HCT116 (cell line): ENCODE data around the gene IL5. TPM values are rescaled to one million over a fixed set of nuclear protein-coding genes. Genes with fewer than 3 reads are reported as not detected.
A peak's percentile ranks its signal among the peaks of the same experiment; 100 is the strongest.

ENCODE experiments used
- ATAC-seq: fragments of 200-7000 bp; cut with Tn5 transposase; 2 replicates; pipeline ENCODE4 v1.9.1; 2020; ENCODE audit warnings: mild to moderate bottlenecking, moderate library complexity
- BruUV-seq: library from RNA; stranded (reverse); fragments of 400-500 nt; replicated peaks from 2 replicates; lab custom pipeline; 2021; lab: Mats Ljungman, UMichigan
- CTCF ChIA-PET: fragments of 300-600 bp; sonication (Branson Sonifier 250); formaldehyde crosslinking; loops from one replicate; lab custom pipeline; 2021; ENCODE audit warnings: antibody characterized with exemption; lab: Charles Lee
- POLR2A ChIA-PET: fragments of 300-600, 350-600 bp; sonication (Branson Sonifier 250); formaldehyde crosslinking; loops from one replicate; lab custom pipeline; 2021; ENCODE audit warnings: antibody characterized with exemption; lab: Charles Lee
- RAD21 ChIA-PET, 2 experiments: fragments of 300-600 bp; sonication (Branson Sonifier 250); formaldehyde crosslinking; loops; one replicate each; lab custom pipeline; 2023; ENCODE audit warnings: low total read pairs in 2 of 2; ENCODE audit not compliant: uncharacterized antibody in 2 of 2, unreplicated experiment in 2 of 2, low non-redundant PET in 1 of 2; lab: Charles Lee
- DNase-seq: peaks from one replicate; pipeline ENCODE4 v3.0.0-alpha.2; 2010; ENCODE audit warnings: low read depth, low spot score
- H2AFZ ChIP-seq: fragments of 200-600 bp; shearing (Covaris generic), sonication (generic); 2 replicates; pipeline ENCODE4 v1.6.1; 2017; ENCODE audit warnings: low read depth, mixed run types, mixed read lengths, antibody characterized with exemption, low read length; ENCODE audit not compliant: poor library complexity, severe bottlenecking
- H3K27ac ChIP-seq: 2 replicates; pipeline ENCODE4 v1.5.1; 2012; ENCODE audit warnings: low read depth, low read length
- H3K27me3 ChIP-seq: fragments of 200-600 bp; sonication (generic); 2 replicates; pipeline ENCODE4 v1.6.1; 2016; ENCODE audit warnings: mixed run types, low read length, mixed read lengths; ENCODE audit not compliant: insufficient read depth
- H3K36me3 ChIP-seq, 2 experiments: fragments of 200-500 bp in 1 of 2; fragments of 200-600 bp in 1 of 2; sonication (Bioruptor generic) in 1 of 2; sonication (generic) in 1 of 2; 2 replicates each; pipeline versions ENCODE4 v1.5.1 to v1.6.1; 2014 to 2016; ENCODE audit warnings: low read length in 2 of 2, inconsistent platforms in 1 of 2, mixed read lengths in 1 of 2, mixed run types in 1 of 2; ENCODE audit not compliant: insufficient read depth in 2 of 2, control insufficient read depth in 1 of 2
- H3K4me1 ChIP-seq, 2 experiments: fragments of 200-600 bp in 1 of 2; sonication (generic) in 1 of 2; 2 replicates each; pipeline versions ENCODE4 v1.5.1 to v1.6.1; 2012 to 2017; ENCODE audit warnings: low read length in 2 of 2, inconsistent platforms in 1 of 2, mild to moderate bottlenecking in 1 of 2, mixed read lengths in 1 of 2, mixed run types in 1 of 2, moderate library complexity in 1 of 2; ENCODE audit not compliant: insufficient read depth in 2 of 2, control insufficient read depth in 1 of 2
- H3K4me2 ChIP-seq: fragments of 200-600 bp; sonication (generic); 2 replicates; pipeline ENCODE4 v1.6.1; 2017; ENCODE audit warnings: mixed run types, low read length, mixed read lengths
- H3K4me3 ChIP-seq, 2 experiments: fragments of 200-600 bp in 1 of 2; sonication (generic) in 1 of 2; replicated peaks in 1 of 2; 2 replicates each; pipeline ENCODE4 v1.5.1; 2011 to 2016; ENCODE audit warnings: low read length in 2 of 2, control low read depth in 1 of 2, low read depth in 1 of 2, mild to moderate bottlenecking in 1 of 2, mixed read lengths in 1 of 2, mixed run types in 1 of 2
- H3K79me2 ChIP-seq: fragments of 200-600 bp; sonication (generic); 2 replicates; pipeline ENCODE4 v1.6.1; 2017; ENCODE audit warnings: mild to moderate bottlenecking, mixed run types, low read length, moderate library complexity, mixed read lengths; ENCODE audit not compliant: insufficient read depth
- H3K9ac ChIP-seq: fragments of 200-600 bp; sonication (generic); 2 replicates; pipeline ENCODE4 v1.6.1; 2016; ENCODE audit warnings: low read length, mixed read lengths
- H3K9me2 ChIP-seq: fragments of 200-600 bp; sonication (generic), shearing (Covaris generic); 2 replicates; pipeline ENCODE4 v1.6.1; 2017; ENCODE audit warnings: mixed run types, mild to moderate bottlenecking, moderate library complexity; ENCODE audit not compliant: insufficient read depth
- H3K9me3 ChIP-seq, 2 experiments: fragments of 200-500 bp in 1 of 2; fragments of 200-600 bp in 1 of 2; sonication (Bioruptor generic) in 1 of 2; sonication (generic) in 1 of 2; 2 replicates each; pipeline ENCODE4 v1.6.1; 2014 to 2017; ENCODE audit warnings: low read length in 2 of 2, mixed read lengths in 2 of 2, inconsistent platforms in 1 of 2, low read depth in 1 of 2, mild to moderate bottlenecking in 1 of 2, mixed run types in 1 of 2, moderate library complexity in 1 of 2; ENCODE audit not compliant: control insufficient read depth in 1 of 2, insufficient read depth in 1 of 2
- H4K20me1 ChIP-seq: fragments of 200-600 bp; sonication (generic), shearing (Covaris generic); 2 replicates; pipeline ENCODE4 v1.6.1; 2017; ENCODE audit warnings: mixed run types, mild to moderate bottlenecking, moderate library complexity; ENCODE audit not compliant: insufficient read depth
- ELF1 ChIP-seq: IDR thresholded peaks from 2 replicates; pipeline ENCODE4 v1.6.1; 2012; ENCODE audit warnings: low read depth, borderline replicate concordance
- POLR2AphosphoS5 ChIP-seq: IDR thresholded peaks from 2 replicates; pipeline ENCODE4 v1.6.1; 2011; ENCODE audit warnings: mild to moderate bottlenecking, low read depth, low read length, moderate library complexity
- SIN3A ChIP-seq: IDR thresholded peaks from 2 replicates; pipeline ENCODE4 v1.6.1; 2012; ENCODE audit warnings: low read depth
- ZFX ChIP-seq: fragments of 450-650 bp; IDR thresholded peaks from 2 replicates; pipeline ENCODE4 v1.6.1; 2017
- intact Hi-C: fragments of 100-400 bp; cut with micrococcal nuclease; formaldehyde crosslinking; loops from 2 replicates; pipeline ENCODE4 v1.10.0; 2022
- total RNA-seq: library from RNA; stranded (reverse); gene quantifications from one replicate; pipeline ENCODE4 v1.2.1, GENCODE V29; 2021; ENCODE audit not compliant: unreplicated experiment
- TF ChIP-seq, protein P1 (sequence below): IDR thresholded peaks from 2 replicates; pipeline ENCODE4 v1.6.1; 2011; ENCODE audit warnings: mild to moderate bottlenecking, low read length, moderate library complexity; ENCODE audit not compliant: insufficient replicate concordance; ENCODE audit errors: extremely low read depth

The IL5 gene
- total RNA-seq, 1 experiment from 2014 or later = not detected

DNA sequence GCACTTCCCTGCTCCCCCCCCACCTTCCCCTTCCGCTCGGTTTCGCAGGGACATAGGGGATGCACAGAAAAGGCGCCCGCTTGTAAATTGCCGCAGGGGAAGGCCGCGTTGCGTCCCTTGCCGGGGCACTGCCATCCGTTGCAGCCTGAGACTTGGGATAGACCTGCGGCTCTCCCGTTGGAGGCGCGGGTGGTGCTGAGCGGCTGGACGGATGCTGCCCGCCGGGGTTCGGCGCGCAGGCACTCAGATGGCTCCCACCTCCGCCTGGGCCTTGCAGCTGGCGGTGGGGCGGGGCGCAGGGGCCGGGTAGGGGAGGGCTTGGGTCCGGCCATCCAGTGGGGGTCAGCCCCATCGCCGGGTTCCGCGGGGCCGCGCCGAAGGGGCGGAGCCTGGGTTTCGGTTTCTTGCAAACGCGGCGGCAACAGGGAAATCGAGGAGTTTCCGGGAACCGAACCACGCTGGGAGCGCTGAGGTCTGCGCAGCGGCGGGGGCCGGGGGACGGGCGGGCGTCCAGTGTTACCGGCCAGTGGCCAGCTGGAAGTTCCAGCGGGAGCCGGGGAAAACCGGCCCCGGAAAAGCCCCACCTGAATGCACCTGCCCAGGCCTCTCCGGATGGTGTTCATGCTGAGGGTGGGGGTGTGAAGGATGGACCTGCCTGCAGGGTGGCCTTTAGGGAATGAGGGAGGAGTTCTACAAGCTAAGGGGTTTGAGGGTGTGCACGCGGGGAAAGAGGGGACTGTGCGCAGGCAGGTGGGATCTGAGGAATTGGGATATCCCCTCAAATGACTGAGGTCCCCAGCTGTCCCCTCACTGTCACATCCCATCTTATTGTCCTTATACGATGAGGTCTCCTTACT is 46.5 kb downstream of the IL5 start:
- ChIA-PET POLR2A (interaction anchor here (0.6 to 1.6 kb wide), 12 partner anchors 8 to 765 kb away, joined by 3 to 5 read pairs (median 4); no protein-coding TSS in a partner anchor), RAD21 (interaction anchor here (0.7 to 3.6 kb wide), 7 partner anchors 43 to 109 kb away, joined by 3 to 12 read pairs (median 4); no protein-coding TSS in a partner anchor), CTCF (interaction anchor here (0.7 to 3.2 kb wide), 12 partner anchors 9 to 431 kb away, joined by 3 to 24 read pairs (median 4); no protein-coding TSS in a partner anchor)
- Histone ChIP-seq H3K4me1 (peaks cover 23 to 68% of the 10 kb centered on the region in 2 experiments), H3K36me3 (no peaks in the 10 kb centered on the region), H2AFZ (no peak overlapping the region), H3K9ac (peak overlapping the region; percentile 72), H3K27me3 (no peaks in the 10 kb centered on the region), H3K9me2 (no peaks in the 10 kb centered on the region), H3K4me3 (peak overlapping the region; percentile 73 to 85), H3K9me3 (no peaks in the 10 kb centered on the region), H3K27ac (peak overlapping the region; percentile 90), H4K20me1 (no peaks in the 10 kb centered on the region), H3K79me2 (no peaks in the 10 kb centered on the region), H3K4me2 (peak overlapping the region; percentile 90)
- DNase-seq (no peak), ATAC-seq (peak; percentile 70)
- BruUV-seq = TSS peak; percentile 73
- intact Hi-C loops = loop anchor here (1.0 to 10.0 kb wide), 4 partner anchors 71 to 202 kb away; partner anchors contain the start of gene SLC22A4
- TF ChIP-seq ELF1 (no peak), POLR2AphosphoS5 (peak; percentile 39; the same call in 1 of the 2 replicates), ZFX (peak; percentile 67), SIN3A (no peak)
- TF ChIP-seq, protein P1, sequence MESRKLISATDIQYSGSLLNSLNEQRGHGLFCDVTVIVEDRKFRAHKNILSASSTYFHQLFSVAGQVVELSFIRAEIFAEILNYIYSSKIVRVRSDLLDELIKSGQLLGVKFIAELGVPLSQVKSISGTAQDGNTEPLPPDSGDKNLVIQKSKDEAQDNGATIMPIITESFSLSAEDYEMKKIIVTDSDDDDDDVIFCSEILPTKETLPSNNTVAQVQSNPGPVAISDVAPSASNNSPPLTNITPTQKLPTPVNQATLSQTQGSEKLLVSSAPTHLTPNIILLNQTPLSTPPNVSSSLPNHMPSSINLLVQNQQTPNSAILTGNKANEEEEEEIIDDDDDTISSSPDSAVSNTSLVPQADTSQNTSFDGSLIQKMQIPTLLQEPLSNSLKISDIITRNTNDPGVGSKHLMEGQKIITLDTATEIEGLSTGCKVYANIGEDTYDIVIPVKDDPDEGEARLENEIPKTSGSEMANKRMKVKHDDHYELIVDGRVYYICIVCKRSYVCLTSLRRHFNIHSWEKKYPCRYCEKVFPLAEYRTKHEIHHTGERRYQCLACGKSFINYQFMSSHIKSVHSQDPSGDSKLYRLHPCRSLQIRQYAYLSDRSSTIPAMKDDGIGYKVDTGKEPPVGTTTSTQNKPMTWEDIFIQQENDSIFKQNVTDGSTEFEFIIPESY = no peak
